Measurements from ENCODE around the gene CDH6.

DNA sequence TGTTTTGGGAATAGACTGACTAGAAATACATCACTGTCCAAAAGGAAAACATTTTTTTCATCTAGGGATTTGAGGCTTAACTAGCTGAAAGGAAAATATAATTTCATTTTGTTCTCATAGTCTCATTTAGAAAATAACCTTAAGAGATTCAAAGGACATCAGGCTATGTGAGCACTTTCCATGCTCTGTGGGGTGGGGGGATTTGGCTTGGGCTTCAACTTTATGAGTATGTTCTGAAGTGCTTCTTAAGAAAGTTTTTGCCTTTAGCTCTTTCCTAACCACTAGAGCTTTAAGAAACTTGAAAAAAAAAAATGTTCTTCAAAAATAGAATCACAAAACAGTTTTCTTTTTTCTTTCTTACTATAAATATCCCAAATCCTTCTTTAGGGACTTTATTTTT lies 17.6 kb downstream of the CDH6 start:
- TF ChIP-seq, protein P1, sequence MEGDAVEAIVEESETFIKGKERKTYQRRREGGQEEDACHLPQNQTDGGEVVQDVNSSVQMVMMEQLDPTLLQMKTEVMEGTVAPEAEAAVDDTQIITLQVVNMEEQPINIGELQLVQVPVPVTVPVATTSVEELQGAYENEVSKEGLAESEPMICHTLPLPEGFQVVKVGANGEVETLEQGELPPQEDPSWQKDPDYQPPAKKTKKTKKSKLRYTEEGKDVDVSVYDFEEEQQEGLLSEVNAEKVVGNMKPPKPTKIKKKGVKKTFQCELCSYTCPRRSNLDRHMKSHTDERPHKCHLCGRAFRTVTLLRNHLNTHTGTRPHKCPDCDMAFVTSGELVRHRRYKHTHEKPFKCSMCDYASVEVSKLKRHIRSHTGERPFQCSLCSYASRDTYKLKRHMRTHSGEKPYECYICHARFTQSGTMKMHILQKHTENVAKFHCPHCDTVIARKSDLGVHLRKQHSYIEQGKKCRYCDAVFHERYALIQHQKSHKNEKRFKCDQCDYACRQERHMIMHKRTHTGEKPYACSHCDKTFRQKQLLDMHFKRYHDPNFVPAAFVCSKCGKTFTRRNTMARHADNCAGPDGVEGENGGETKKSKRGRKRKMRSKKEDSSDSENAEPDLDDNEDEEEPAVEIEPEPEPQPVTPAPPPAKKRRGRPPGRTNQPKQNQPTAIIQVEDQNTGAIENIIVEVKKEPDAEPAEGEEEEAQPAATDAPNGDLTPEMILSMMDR (conservative IDR thresholded peaks at IDR 0.05; ENCODE audit: low read length) = no peak
- no peak for TF ChIP-seq EZH2phosphoT487 (IDR thresholded peaks at IDR 0.05; ENCODE audit: borderline replicate concordance)

Data from Loucy (cell line).